ENCODE measurements around the gene WBP11.
A peak's percentile ranks its signal among the peaks of the same experiment; 100 is the strongest.

WBP11 gene

GRCh38 chr12:14803011-14803829, at the start of gene WBP11, which contains the start of gene C12orf60:
Gene WBP11 (minus strand): TSS chr12:14803478. CDS start chr12:14801383, 2,095 bp downstream.
Gene C12orf60 (plus strand): TSS chr12:14803670. CDS start chr12:14822936, 19,266 bp downstream.
- DNase-seq: peak; percentile 95

DNA sequence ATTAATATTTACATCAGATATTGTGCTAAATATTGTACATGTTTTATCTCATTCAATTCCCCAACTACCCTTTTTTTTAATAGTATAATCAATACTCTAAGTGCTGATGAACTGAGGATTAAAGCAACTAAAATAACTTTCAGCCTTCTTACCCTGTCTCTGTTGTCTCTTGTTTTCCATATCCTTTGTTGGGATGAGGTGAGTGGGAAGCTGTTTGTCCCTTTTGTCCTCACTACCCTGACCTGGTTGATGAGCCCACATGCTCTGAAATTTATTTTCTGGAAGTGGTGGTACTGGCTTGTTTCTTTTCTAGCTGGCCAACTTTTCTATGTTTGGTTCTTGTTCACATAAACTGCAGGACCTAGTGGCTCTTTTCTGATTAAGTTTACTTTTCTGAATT, 49.6 kb upstream of the WBP11 start:
- DNase-seq: no peak

DNA sequence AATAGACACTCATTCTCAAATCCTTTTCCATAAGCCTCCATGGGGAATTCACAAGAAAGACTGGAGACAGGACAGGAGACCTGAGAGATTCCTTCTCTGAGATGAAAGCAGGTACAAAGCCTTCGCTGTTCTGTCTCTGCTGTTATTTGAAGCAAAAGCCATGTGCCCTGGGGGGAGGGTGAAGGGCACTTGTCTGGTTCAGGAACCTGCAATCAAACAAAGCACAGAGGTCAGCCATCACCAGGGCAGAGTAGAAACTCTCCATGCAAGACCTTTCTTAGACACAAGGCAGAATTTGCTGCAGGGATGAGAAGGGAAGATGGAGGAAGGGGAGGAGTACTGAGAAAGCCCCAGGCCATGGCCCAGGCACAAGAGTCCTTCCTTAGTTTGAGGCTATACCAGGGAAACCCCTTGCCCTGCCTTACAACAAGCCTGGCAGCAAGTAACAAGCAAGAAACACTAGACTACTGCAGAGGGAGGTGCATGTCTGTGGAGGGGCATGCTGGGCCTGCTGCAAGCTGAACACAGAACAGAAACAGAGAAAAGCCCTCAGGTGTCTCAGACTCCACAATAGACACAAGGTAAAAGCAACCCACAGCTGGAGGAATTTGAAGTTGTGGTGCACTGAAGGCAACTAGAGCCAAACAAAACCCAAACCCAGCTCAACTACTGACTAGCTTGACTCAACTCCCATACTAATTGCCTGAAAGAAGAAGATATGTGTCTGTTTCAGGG, 47.8 kb upstream of the WBP11 start:
- no peak for DNase-seq

- no peak for DNase-seq
Observed at GRCh38 chr12:14849661-14850060, 46.4 kb upstream of the WBP11 start.

- DNase-seq: no peak
Observed at GRCh38 chr12:14846876-14847580, 43.8 kb upstream of the WBP11 start.

DNA sequence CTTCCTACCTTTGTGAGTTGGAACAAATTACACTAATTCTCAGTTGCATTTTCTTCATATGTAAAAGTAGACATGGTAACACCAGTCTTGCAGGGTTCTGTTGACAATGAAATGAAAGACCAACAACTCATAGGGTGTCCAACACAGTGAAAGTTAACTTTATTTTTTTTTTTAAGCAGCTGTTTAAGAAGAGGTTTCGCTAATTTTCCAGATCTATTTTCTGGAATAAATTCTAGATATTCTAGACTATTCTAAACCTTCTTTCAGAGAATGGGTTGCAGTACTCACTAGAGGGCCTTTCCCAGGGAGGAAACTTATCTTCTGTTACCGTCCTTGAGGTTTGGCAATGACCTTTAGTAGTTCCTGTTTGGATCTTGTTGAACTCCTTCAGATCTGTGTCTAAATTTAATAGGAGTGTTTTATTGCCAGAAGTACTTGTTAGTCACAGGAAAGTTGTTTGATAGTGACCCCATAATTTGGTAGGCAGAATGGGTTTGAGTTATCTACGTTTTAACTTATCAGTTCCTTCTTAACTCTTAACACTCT, 42.8 kb upstream of the WBP11 start:
- no peak for DNase-seq

DNA sequence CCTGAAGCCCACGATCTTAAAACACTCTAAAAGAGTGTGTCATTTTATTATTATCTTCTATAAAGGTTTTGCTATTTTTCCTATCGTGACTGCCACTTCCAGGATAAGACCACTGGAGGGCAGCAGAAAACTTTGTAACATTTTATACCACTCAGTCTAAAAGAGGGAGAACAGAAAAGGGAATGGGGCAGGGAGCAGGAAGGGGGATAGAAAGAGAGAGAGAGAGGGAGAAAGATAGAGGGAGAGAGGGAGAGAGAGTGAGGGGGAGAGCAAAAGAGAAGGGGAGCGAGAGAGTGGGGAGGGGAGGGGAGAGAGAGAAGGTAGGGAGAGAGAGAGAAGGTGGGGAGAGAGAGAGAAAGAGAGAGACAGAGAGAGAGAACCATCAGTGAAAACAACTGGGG, 42.1 kb upstream of the WBP11 start:
- DNase-seq: peak; percentile 68

GRCh38 chr12:14844401-14844800, 41.1 kb upstream of the WBP11 start:
- no peak for DNase-seq

GRCh38 chr12:14843425-14843887, 40.2 kb upstream of the WBP11 start, which contains the start of gene ART4:
Gene ART4 (minus strand): TSS chr12:14843526. CDS start chr12:14843113, 413 bp downstream.
- no peak for DNase-seq

GRCh38 chr12:14842315-14842714, 39.0 kb upstream of the WBP11 start:
- DNase-seq: no peak

DNA sequence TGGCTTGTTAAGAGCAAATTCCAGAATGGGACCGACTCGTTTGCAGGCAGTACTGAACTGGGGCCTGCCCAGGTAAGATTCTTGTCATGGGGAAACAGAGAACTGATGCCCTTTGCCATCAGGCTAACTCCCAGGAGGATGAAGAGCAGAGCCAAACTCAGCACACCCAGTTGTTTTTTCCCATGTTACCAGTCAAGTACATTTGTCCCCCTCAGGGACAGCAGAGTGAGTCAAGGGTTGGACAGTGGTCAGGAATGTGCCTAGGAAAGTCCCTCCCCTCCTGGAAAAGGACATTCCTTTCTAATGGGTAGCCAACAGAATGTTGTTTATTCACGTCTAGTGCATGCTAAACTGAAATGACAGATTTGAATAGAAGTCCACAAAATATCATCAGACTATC, 38.5 kb upstream of the WBP11 start:
- no peak for DNase-seq

GRCh38 chr12:14840616-14841015, 37.3 kb upstream of the WBP11 start:
- no peak for DNase-seq

GRCh38 chr12:14839262-14839661, 36.0 kb upstream of the WBP11 start:
- DNase-seq: no peak

GRCh38 chr12:14836336-14837210, 33.3 kb upstream of the WBP11 start:
- no peak for DNase-seq

GRCh38 chr12:14834509-14834908, 31.2 kb upstream of the WBP11 start:
- DNase-seq: no peak

DNA sequence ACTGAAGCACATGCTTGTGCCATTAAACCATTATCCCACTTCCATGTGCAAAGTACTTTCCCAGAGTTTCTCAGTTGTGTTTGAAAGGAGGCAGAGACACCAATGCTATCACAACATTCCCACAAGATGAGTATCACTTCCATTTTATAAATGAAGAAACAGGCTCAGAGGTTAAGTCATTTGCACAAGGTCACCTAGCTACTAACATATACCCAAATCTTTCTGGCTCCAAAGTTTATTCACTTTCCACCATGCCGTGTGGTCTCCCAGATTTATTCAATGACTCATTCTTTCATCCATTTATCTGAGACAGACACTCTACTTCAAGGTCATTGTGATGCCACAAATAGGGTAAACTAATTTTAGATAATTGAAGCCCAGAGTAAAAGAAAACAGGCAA, 30.7 kb upstream of the WBP11 start:
- DNase-seq: no peak

DNA sequence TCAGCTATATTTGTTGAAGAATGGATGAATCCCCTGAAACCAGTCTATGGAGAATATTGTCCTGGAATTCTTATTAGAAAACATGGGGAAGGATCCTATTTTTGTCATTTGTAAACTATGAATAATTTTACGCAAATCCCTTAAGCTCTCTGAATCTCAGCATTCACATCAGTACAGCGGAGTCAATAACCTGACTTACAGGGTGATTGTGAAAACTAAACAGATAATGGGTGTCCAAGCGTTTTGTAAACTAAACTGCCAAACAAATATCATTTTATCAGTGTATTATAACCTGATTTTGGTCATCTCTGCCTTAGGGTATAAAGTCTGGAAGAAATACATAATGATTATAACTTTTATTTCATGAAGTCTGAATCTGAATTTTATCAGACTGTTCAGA, 30.1 kb upstream of the WBP11 start:
- no peak for DNase-seq

DNA sequence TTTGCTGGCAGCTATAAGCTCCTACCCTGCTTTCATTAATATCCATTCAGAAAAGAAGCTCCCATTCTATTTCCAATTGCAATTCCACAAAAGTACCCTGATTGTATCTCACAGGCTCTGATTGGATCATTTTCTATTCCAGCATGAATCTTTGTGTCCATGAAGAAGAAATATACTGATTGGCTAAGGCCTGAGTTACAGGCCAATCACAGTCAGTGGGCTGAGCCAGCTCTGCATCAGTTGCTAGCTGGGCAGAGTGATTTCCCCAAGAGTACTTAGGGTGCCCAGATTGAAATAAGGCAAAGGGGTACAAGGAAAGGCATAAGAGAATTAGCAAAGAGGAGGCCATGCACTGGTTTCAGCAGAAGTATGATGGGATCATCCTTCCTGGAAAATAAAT, 25.6 kb upstream of the WBP11 start:
- DNase-seq: no peak

DNA sequence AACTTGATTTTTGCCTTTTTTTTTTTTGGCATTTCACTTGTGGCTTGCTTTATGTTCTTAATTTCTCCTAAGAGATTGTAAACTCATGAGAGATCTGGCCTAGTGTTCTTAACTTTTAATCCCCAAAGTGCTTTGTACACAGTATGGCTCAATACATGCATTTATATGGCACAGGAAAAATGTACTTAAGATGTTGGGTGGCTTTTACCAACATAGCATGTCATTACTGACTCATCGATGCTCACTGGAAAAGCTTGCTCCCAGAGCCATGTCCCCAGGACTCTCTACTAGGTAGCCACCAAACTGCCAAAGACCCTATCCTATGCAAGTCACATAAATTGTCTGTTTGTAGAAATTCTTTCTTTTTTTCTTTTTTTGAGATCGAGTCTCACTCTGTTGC, 23.8 kb upstream of the WBP11 start:
- no peak for DNase-seq

GRCh38 chr12:14826491-14826890, 23.2 kb upstream of the WBP11 start:
- no peak for DNase-seq

DNA sequence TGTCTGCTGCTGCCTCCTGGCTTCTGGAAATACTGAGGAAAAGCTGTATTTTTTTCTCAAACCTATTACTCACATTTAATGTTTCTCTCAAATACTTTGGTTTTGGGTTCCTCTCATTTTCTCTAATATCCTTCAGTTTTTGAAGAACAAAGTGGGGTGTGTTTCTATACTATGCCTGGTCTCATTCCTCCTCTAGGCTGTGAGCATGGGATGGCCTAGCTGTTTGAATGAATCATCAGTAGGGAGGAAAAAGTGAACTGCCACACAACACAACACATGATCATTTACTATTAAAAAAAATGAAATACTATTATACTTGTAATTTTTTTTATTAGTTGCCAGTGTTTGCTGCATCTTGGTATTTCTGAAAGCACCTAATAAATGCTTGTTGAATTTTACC, 22.0 kb upstream of the WBP11 start:
- DNase-seq: no peak

Measured in CD4-positive, alpha-beta T cell treated with Interleukin-12 subunit alpha and Interleukin-12 subunit beta, for 1 hour (primary cell).